Adipose tissue (tissue), 3 donors: ENCODE results near the gene RANGAP1. TPM values are rescaled to one million over a fixed set of nuclear protein-coding genes. Genes with fewer than 3 reads are reported as not detected.
"Not testable (repeated sequence)": the region's sequence is repeated elsewhere in the genome, so short reads cannot be mapped to it uniquely, and the experiment has no call there.

Experiments used
- H3K27ac ChIP-seq: one replicate; pipeline ENCODE4 v1.5.1; 2013; ENCODE audit warnings: low read depth, low read length
- WGBS, 3 donors: extraction: QIAGEN DNeasy Blood & Tissue Kit; methylation state at CpG; one replicate each; pipeline ENCODE4 v1.1.7; 2013; 5-methylcytosine and 5-hydroxymethylcytosine counted together
- polyA plus RNA-seq, 3 donors: library from polyadenylated mRNA; stranded (reverse); fragments of 200-250 nt; gene quantifications; one replicate each; pipeline ENCODE4 v1.2.3, GENCODE V29; 2013
- donor health status: healthy with polysubstance abuse.
- donor health status: Bipolar disorder and iron deficiency.
- donor health status: healthy.

RANGAP1 gene
- polyA plus RNA-seq, 3 donors, result 23.8 to 34.3 (median 33.1) TPM

DNA sequence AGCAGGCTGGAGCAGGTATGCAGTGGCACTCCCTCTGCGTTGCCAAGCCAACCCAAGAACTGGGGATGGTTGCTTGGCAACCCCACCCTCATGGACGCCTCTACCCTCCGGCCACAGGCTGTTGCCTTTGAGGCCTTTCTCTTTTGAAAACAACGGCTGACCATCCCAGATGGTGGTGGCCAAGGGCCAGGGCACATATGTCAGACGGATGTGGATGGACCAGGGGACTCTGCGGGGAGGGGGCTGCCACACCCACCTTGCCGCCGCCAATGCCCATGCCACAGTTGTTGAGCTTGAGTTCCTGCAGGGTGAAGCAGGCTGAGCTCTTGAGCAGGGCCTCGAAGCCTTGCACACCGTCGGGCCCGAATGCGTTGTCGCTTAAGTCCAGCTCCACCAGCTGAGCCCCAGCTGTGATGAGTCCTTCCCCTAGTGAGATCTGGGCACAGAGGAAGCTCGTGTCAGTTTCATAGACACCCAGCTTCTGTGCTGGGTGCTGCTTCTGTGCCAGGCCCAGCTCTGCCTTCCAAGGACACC, 21.5 kb downstream of the RANGAP1 start:
- WGBS, 3 donors, result 90 to 94% (median 93%) methylated on average over 15 of the region's 15 CpGs
- H3K27ac ChIP-seq, result no peak overlapping the region

DNA sequence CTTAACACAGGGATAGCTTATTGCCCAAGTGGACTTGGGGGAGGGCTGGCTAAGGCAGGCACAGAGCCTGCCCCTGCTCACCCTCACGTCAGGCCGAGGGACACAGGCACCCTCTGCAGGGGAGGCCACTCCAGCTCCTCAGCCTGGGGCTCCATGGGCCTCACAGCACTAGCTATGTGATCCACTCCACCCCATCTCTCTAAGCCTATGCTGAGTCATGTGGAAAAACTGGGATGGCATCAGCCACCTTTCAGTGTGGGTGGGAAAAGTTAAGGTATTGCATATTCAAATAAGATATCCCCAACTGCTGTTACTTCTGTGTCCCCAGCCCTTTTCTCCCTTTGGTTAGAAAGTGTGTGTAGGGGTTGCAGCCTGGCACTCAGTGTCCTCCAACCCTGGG, 22.3 kb downstream of the RANGAP1 start:
- no peak overlapping the region for H3K27ac ChIP-seq
- WGBS, 3 donors, result 89 to 94% (median 91%) methylated on average over 2 of the region's 2 CpGs

DNA sequence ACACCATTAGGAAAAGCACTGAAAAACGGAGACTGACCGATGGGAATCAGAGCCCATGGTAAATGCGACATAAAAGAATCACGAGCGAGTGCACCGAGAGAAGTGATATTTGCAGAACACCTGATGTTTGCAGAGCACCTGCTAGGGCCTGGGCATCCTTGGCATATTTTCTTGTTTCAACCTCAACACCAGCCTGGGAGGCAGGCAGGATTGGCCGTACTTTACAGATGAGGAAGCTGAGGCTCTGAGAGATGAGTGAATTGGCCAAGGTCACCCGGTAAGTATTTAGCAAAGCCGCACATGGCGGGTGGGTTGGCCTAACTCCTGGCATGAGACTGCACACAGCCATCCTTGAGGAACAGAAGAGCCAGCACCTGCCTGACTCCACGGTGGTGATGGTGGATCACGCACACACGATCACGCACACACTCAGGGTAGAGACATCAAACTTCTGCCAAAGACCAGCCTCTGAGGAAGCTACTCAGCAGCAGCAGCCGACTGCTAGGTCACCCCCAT, 23.7 kb downstream of the RANGAP1 start:
- WGBS, 3 donors, result 85 to 94% (median 91%) methylated on average over 15 of the region's 15 CpGs
- no peak overlapping the region for H3K27ac ChIP-seq

DNA sequence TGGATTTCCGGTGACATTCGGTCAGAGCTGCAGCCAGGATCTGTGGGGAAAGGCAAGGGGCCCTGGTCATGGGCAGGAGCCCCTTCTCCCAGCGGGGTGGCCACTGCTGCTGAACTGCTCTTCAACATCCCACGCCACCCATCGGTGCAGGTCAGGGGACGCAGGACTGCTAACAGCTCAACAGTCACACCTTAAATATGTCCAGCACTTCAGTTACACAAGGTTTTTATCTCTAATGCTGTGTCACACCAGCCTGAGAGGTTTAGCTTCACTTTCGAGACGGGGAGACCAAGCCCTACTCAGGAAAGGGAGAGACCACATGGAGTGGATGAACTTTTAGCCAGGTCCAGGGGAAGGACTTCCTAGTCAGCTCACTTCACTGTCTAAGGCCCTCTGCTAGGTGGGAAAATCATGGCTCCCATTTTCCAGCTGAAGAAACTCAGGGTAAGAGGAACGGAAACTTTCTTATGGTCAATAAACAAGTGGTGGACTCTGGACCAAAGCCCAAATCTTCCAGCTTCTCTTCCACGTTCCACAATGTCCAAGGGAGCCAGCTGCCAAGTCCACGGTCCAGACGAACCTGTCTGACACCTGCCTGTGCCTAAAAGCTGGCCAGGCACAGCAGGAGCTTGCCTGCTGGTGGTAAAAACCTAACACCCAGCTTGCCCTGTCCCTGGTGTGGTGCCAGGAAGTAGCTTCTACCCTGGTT, 24.3 kb downstream of the RANGAP1 start:
- H3K27ac ChIP-seq, result no peak overlapping the region
- 77 to 85% (median 81%) methylated on average over 12 of the region's 12 CpGs for WGBS, 3 donors

DNA sequence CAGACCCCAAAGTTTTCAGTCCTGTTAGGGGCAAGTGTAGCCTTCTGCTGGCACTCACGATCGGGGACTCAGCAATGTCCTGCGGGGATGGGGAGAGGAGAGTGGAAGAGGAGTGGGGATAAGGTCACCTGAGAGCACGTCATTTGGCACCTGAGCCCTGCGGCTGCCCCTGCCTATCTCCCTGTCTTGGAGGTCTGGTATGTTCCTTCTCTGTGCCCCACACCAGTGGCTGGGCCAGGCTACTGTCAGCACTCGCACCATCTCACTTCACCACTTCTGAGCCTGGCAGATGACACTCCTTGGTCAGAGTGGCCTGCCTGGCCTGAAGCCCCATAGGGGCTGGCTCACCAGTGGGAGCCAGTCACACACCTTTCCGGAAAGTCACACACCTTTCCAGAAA, 25.1 kb downstream of the RANGAP1 start:
- 97 to 98% (median 98%) methylated on average over 7 of the region's 7 CpGs for WGBS, 3 donors
- no peak overlapping the region for H3K27ac ChIP-seq

DNA sequence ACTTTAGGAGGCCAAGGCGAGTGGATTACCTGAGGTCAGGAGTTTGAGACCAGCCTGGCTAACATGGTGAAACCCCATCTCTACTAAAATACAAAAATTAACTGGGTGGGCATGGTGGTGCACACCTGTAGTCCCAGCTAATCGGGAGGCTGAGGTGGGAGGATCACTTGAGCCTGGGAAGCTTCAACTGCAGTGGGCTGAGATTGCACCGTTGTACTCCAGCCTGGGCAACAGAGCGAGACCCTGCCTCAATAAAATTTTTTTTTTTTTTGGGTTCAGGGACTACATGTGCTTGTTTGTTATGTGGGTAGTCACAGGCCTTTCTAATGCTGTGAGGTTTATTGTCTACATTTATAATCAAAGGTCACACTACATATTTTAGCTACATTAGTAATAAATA, 26.2 kb downstream of the RANGAP1 start:
- WGBS, 3 donors, result 97 to 99% (median 98%) methylated on average over 4 of the region's 4 CpGs
- not testable (repeated sequence) for H3K27ac ChIP-seq

DNA sequence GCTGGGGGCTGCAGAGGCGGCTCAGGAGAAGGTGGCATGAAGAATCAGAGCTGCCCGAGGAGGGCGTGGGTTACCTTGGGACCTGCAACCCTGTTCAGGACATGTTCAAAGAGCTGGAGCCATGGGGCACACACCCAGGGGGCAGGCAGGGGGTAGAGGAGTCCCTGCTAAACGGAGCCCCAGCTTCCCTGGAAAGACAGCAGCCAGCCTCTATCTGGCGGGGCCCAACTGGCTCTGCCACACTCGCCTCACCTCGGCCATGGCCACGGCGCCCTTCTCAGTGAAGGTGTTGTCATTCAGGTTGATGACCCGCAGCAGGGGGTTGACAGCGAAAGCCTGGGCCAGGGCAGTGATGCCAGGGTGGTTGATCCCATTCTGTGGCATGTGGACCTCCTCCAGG, 28.3 kb downstream of the RANGAP1 start:
- H3K27ac ChIP-seq, result no peak overlapping the region
- WGBS, 3 donors, result 92 to 96% (median 96%) methylated on average over 11 of the region's 11 CpGs

DNA sequence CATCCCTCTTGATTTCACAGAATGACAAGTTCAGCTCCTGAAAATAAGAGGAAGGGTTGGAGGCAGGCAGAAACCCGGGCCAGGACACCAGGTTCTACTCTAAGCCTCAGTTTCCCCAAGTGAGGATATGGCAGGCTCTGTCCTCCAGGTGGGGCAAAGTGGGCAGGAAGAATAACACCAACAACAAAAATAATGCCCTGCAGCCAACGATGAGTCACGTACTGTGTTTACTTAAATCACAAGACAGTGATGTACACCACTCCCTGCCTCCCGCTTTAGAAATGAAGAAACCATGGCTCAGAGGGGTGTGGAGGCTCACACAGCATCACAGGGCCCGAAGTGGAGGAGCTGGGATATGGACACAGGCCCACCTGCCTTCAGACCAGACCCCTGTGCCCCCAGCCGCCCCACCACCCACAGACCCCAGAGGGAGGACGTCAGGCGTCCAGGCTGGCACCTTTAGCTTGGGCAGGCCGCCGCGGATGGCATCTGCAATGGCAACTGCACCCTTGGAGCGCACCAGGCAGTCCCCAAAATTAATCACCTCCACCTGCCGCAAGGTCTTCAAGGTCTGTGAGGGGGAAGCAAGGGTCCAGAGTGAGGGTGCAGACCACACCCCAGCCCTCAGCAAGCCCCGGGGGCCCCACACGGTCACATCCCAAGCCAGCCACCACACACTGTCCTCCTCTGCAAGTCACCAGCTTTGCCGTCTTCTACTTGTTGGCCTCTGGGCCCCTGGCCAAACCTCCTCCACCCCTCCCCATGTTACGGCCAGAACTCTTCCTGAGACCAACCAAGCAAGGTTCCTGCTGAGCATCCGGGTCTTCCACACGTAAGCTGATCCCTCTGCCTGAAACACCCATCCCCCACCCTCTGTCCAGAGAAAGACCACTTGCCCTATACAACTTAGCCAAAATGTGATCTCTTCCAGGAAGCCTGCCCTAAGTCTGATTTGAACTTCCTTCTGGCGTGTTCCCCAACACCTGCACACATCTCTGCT, 29.4 kb downstream of the RANGAP1 start:
- no peak overlapping the region for H3K27ac ChIP-seq
- WGBS, 3 donors, result 79 to 86% (median 85%) methylated on average over 20 of the region's 20 CpGs

DNA sequence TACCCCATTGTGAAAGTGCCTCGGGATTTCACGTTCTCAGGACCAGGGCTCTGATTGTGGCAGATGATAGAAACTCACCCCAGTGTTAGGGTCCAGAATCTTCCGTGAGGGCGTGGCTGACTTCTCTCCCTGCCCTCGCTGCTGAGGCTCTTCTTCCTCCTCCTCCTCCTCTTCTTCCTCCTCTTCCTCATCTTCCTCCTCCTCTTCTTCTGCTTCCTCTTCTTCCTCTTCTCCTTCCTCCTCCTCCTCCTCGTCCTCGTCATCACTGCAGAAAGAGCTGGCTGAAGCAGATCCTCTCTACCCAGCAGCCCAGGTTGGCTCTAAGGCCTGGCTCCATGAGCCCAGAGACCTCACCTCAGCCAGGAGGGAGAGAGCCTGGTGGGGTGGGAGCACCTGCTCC, 31.8 kb downstream of the RANGAP1 start:
- H3K27ac ChIP-seq, result no peak overlapping the region
- WGBS, 3 donors, result 75 to 97% (median 77%) methylated on average over 7 of the region's 7 CpGs

DNA sequence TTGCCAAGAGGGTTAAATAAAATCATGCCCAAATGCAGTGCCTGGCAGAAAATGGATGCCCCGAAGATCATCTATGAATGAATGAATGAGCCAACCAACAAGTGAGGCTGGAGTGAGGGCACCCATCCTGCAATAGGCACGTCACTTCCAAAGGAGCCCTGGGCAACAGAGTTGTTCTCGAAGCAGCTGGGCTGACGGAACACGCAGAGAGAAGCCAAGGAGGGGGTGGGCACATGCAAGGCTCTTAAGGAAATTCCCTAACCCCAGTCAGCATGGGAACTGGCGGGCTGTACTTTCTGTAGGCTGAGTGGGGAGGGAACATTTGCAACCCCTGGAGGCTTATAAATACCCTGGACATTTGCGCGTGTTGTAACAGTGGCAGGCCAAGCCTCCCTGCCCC, 33.6 kb downstream of the RANGAP1 start:
- WGBS, 3 donors, result 82 to 91% (median 87%) methylated on average over 8 of the region's 8 CpGs
- no peak overlapping the region for H3K27ac ChIP-seq

DNA sequence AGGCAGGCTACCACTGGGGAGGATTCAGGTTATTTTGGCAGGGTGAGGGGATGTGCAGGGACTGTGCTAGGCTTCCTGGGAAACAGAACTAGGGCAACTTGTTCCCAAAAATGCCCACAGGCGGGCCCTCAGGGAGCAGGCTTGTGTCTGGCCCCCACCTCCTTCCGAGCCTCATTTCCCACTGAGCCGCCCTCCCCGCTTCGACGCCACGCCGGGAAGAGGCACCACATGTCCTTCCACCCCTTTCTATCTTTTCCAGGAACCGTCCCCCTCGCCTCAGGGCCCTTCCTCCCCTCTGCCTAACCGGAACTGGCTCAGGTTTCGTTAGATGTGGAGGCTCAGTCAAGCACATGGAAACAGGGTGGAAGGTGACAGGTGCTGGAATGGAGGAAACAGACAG, 35.9 kb downstream of the RANGAP1 start:
- H3K27ac ChIP-seq, result no peak overlapping the region
- WGBS, 3 donors, result 94 to 96% (median 96%) methylated on average over 12 of the region's 12 CpGs

DNA sequence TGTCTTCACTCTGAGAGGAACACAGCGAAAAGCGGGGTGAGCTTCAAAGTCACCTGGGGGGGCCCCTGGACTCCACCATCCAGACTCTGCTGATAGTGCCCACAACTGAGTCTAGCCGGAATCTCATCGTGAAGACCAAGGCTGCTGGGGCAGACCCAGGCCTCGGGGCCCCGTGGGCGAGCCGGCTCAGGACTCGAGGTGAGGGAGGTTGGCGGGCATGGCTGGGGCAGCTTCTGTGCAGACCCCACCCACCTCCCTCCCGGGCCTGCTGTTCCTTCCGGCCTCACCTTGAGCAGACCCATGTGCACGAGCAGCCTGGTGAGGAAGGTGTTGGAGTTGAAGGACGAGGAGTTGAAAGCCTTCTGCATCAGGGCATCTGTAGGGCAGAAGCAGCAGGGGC, 36.5 kb downstream of the RANGAP1 start:
- H3K27ac ChIP-seq, result no peak overlapping the region
- WGBS, 3 donors, result 84 to 95% (median 90%) methylated on average over 14 of the region's 14 CpGs

DNA sequence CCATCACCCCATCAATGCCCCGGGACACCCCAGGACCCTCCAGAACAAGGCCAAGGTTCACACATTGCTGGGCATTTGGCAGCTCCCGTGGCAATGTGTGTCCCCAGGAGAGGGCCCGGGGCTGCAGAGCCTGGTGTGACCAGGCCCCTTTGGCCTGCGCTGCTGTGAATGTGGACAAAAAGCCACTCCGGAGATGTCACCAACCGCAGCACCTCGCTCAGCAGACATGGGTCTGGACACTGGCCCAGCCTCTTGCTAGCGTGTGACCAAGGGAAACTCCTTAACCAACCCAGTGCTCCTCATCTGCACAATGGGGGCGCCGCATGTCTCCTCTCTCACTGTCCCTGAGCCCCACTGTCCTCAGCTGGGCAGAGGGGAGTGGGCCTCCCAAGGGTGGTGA, 37.2 kb downstream of the RANGAP1 start:
- WGBS, 3 donors, result 81 to 95% (median 92%) methylated on average over 10 of the region's 10 CpGs
- H3K27ac ChIP-seq, result no peak overlapping the region

DNA sequence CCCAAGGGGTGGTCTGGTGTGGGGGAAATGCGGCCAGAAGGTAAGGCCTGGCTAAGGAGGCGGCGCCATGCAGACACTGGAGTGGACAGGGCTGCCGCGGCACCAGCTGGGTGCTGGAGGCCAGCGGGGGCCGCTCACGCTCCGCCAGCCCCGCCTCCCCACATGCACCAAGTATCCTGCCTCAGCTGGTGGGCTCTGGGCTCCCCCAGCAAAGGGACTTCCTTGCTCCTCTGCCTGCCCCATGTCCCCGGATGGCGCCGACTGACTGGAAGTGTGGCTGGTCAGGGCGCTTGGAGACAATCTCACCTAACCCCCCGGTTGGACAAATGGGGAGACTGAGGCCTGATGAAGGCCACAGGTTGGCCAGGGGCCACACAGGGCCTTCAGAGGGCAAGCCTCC, 37.7 kb downstream of the RANGAP1 start:
- no peak overlapping the region for H3K27ac ChIP-seq
- WGBS, 3 donors, result 88 to 97% (median 93%) methylated on average over 14 to 15 of the region's 15 CpGs

DNA sequence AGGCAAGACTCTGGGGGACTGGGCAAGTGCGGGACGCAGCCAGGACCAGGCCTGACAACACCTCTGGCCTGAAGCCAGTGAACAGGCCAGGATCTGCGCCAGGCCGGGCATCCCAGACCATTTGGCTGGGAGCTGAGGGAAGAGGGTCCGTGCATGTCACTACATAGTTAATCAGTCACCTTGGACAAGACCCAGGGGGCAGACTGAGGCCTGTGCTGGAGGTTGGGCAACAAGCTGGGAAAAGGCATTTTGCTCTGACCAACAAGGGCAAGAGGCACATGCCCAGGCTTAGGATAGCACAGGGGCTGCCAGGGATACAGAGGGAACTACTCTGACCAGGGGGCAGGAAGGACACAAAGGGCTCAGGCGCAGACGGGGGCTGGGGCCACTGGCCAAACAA, 38.3 kb downstream of the RANGAP1 start:
- WGBS, 3 donors, result 84 to 85% (median 85%) methylated on average over 7 of the region's 7 CpGs
- H3K27ac ChIP-seq, result no peak overlapping the region

DNA sequence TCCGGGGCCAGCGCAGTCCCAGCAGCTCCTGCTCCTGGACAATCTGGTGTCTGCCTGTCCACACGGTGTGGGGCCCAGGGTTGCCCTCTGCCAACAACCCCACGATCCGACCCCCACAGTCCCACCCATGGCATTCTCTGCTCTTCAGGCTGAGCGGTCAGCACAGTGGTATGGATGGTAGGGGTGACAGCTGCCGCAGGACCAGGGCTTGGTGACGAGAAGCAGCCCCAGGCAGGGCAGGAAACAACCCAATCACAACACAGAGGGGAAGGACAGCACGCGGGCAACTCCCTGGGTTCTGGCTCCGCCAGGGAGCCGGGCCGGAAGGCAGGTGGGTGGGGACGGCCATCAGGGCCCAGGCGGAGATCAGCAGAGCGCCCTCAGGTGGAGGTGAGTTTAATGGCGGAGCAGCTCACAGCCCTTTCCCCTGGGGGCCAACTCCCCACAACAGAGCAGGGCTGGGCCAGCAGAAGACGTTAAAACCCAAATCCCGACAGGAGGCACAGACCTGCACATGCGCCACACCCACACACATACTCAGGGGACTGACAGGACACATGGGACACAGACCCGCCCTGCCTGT, 40.0 kb downstream of the RANGAP1 start:
- H3K27ac ChIP-seq, result no peak overlapping the region
- 85 to 89% (median 86%) methylated on average over 20 to 21 of the region's 21 CpGs for WGBS, 3 donors

DNA sequence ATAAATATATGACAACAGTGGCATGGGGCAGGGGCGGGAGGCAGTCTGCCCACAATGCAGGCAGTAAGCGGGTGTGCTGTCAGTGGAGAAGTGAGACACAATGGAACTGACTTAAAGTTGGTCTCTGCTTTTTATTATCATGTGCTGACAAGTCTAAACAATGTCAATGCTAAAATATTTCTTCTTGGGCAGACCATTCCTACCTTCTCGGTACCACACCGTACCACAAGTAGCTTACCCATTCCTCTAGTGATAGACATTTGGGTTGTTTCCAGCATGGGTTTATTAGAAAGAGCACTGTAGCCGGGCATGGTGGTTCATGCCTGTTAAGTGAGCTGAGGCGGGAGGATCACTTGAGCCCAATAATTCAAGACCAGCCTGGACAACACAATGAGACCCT, 42.6 kb downstream of the RANGAP1 start:
- 92 to 93% (median 93%) methylated on average over 6 of the region's 6 CpGs for WGBS, 3 donors
- no peak overlapping the region for H3K27ac ChIP-seq

DNA sequence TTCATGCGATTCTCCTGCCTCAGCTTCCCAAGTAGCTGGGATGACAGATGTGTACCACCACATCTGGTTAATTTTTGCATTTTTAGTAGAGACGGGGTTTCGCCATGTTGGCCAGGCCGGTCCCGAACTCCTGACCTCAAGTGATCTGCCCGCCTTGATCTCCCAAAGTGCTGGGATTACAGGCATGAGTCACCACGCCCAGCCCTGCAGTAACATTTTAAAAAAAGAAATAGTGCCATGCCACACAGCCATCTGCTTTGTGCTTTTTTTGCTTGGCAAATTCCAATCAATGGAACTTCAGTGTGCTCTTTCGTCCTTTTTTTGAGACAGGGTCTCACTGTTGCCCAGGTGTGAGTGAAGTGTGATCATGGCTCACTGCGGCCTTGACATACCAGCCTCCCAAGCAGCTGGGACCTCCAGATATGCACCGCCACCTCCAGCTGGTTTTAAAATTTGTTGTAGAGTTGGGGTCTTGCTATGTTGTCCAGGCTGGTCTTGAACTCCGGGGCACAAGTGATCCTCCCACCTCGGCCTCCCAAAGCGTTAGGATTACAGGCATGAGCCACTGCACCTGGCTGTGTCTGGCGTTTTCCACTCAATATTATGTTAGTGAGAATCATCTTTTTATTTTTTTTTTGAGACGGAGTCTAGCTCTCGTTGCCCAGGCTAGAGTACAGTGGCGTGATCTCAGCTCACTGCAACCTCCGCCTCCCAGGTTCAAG, 43.4 kb downstream of the RANGAP1 start:
- WGBS, 3 donors, result 91 to 95% (median 94%) methylated on average over 18 of the region's 18 CpGs
- no peak overlapping the region for H3K27ac ChIP-seq
